Erythroblast (primary cell): ENCODE measurements around the gene CLEC4G.

Source experiments
- GATA1 ChIP-seq: IDR thresholded peaks from 2 replicates; pipeline ENCODE4 v1.6.1; 2011; ENCODE audit warnings: low read depth, mild to moderate bottlenecking, control low read depth, low read length, moderate library complexity
- POLR2A ChIP-seq: IDR thresholded peaks from 2 replicates; pipeline ENCODE4 v1.6.1; 2011; ENCODE audit warnings: mild to moderate bottlenecking, low read length

DNA sequence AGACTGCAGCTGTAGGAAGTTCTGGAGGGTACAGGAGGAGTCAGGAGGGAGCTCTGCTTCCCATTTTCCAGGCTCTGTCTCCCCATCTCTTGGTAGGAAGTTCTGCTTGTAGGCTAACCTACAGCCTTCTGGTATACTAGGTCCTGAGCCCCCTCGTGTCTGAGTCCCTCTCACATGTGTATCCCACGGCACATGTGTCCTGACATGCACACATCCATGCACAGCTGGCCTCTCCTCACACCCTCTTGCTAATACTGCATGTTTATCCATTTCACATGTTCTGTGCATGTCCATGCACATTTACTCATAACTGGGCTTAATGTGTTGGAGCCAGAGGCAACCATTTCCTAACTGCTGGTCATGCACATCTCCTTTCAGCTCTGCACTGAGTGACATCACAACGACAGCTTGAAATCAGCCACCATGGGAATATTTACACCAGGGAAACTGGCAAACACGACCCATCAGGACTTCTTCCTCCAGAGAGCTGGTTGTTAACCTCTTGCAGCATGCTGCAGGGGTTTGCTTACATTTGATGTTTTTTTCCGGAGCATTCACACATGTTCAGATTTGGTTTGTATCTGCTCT lies 12.4 kb upstream of the CLEC4G start:
- TF ChIP-seq POLR2A (no peak), GATA1 (no peak)
